HG03378 (cell line): ENCODE results near the gene ZNF514.
"Not testable (repeated sequence)": the region's sequence is repeated elsewhere in the genome, so short reads cannot be mapped to it uniquely, and the experiment has no call there.

Experiments
- ATAC-seq: cut with Tn5 transposase; IDR thresholded peaks from one replicate; pipeline ENCODE4 v1.9.1; 2021; ENCODE audit warnings: mild to moderate bottlenecking, moderate library complexity; ENCODE audit not compliant: unreplicated experiment

The ZNF514 gene

GRCh38 chr2:95143838-95144237 lies 15.8 kb downstream of the ZNF514 start:
- ATAC-seq = no peak

GRCh38 chr2:95138702-95139101 lies 20.9 kb downstream of the ZNF514 start:
- ATAC-seq = no peak

GRCh38 chr2:95122197-95122551 lies 37.5 kb downstream of the ZNF514 start:
- ATAC-seq = peak; percentile 38

- ATAC-seq = peak; percentile 85
These were observed 38.0 kb downstream of the ZNF514 start, which contains the start of gene MRPS5 for GRCh38 chr2:95121407-95122196. TSS of gene MRPS5 (minus strand) at chr2:95121808. CDS start at chr2:95121791, 17 bp downstream.

GRCh38 chr2:95121093-95121406 lies 38.6 kb downstream of the ZNF514 start:
- ATAC-seq = no peak

- ATAC-seq = peak; percentile 93
These were observed 44.2 kb downstream of the ZNF514 start for GRCh38 chr2:95115418-95115817.

- no peak for ATAC-seq
These were observed 46.2 kb downstream of the ZNF514 start for GRCh38 chr2:95113464-95113863.

GRCh38 chr2:95110395-95110794 lies 49.3 kb downstream of the ZNF514 start:
- no peak for ATAC-seq

GRCh38 chr2:95109260-95109659 lies 50.4 kb downstream of the ZNF514 start:
- ATAC-seq = no peak

GRCh38 chr2:95106081-95106480 lies 53.6 kb downstream of the ZNF514 start:
- ATAC-seq = no peak

GRCh38 chr2:95104606-95105005 lies 55.0 kb downstream of the ZNF514 start:
- ATAC-seq = no peak

GRCh38 chr2:95099910-95100309 lies 59.7 kb downstream of the ZNF514 start:
- ATAC-seq = no peak

GRCh38 chr2:95098273-95098672 lies 61.4 kb downstream of the ZNF514 start:
- not testable (repeated sequence) for ATAC-seq
